H1 (cell line): ENCODE measurements around the gene FPR3.

Source experiments
- CBX5 ChIP-seq: fragments of 300-800, 300-1000 bp; sonication (generic); IDR thresholded peaks from 2 replicates; pipeline ENCODE4 v1.7.1; 2016; ENCODE audit warnings: antibody characterized with exemption, low read length, low read depth
- POLR2A ChIP-seq, 2 experiments: IDR thresholded peaks; 1 replicate in 1 of 2; 2 replicates in 1 of 2; pipeline ENCODE4 v1.6.1; 2011; ENCODE audit warnings: low read depth in 2 of 2, low read length in 2 of 2, mild to moderate bottlenecking in 2 of 2; ENCODE audit errors: control extremely low read depth in 1 of 2
- RAD21 ChIP-seq, 2 experiments: IDR thresholded peaks in 1 of 2; conservative IDR thresholded peaks in 1 of 2; 2 replicates each; pipeline ENCODE4 v1.6.1; 2011; ENCODE audit warnings: low read depth in 2 of 2, low read length in 2 of 2, improper control_type of control experiment in 1 of 2, inconsistent platforms in 1 of 2, mild to moderate bottlenecking in 1 of 2, moderate library complexity in 1 of 2
- SP2 ChIP-seq: IDR thresholded peaks from 2 replicates; pipeline ENCODE4 v1.6.1; 2012; ENCODE audit warnings: mild to moderate bottlenecking, low read length, inconsistent platforms

DNA sequence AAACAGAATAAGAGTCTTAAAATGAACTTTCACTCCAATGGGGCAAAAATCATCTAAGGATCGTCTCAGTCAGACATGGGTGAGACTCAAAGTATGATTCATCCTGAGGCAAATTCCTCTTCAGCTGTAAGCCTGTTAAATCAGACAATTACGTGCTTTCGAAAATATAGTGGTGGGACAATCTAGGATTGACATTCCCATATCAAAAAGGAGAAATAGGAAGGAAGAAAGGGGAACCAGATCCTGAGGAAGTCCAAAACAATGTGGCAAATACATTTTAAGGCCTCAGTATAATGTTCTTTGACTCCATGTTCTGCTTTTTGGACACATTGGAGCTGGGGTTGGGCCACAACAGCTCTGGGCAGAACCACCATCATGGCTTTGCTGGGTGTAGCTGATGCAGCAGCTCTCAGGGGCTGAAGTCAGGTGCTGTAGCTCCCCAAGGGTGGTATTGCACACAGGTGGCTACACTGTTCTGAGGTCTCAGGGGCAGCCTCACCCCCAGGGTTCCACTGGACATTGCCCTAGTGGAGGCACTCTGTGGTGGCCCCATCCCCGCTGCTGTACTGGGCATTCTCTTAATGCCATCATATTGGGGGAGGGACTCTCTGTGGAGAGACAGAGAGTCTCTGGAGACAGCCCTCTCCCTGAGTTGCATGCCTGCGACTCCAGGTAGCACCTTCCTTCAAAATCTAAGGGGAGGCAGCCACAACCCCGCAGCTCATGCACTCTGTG is 5.7 kb upstream of the FPR3 start:
- TF ChIP-seq POLR2A (IDR thresholded peaks at IDR 0.05; ENCODE audit: control extremely low read depth in 1 of 2, low read depth in 2 of 2, low read length in 2 of 2) = no peak
- no peak for TF ChIP-seq SP2
- TF ChIP-seq CBX5 = no peak
- TF ChIP-seq RAD21 (IDR thresholded peaks at IDR 0.05 in 1 of 2, conservative IDR thresholded peaks at IDR 0.05 in 1 of 2; ENCODE audit: low read depth in 2 of 2, low read length in 2 of 2) = no peak
